SU-DHL-6 (cell line): ENCODE measurements around the gene FBXO31.

Experiments used
- H2AFZ ChIP-seq: fragments of 200-600 bp; sonication (generic); 2 replicates; pipeline ENCODE4 v1.6.1; 2014; ENCODE audit warnings: low read depth, mild to moderate bottlenecking, moderate library complexity, mixed read lengths, antibody characterized with exemption, low read length; ENCODE audit not compliant: severe bottlenecking
- H3F3A ChIP-seq: fragments of 200-600 bp; shearing (Covaris generic); 2 replicates; pipeline ENCODE4 v1.6.0; 2016; ENCODE audit warnings: antibody characterized with exemption, mild to moderate bottlenecking; ENCODE audit not compliant: insufficient read depth
- H3K27ac ChIP-seq: fragments of 200-600 bp; sonication (generic); 2 replicates; pipeline ENCODE4 v1.5.1; 2016; ENCODE audit warnings: low read depth, mild to moderate bottlenecking, low read length, moderate library complexity, mixed read lengths
- H3K27me3 ChIP-seq: fragments of 200-600 bp; sonication (generic), shearing (Covaris generic); 2 replicates; pipeline ENCODE4 v1.6.0; 2014; ENCODE audit warnings: mild to moderate bottlenecking, low read length
- H3K36me3 ChIP-seq: fragments of 200-600 bp; sonication (generic); 2 replicates; pipeline ENCODE4 v1.6.1; 2014; ENCODE audit warnings: mild to moderate bottlenecking, low read length, mixed read lengths
- H3K4me2 ChIP-seq: fragments of 300-600, 200-600 bp; shearing (Covaris generic), sonication (generic); 2 replicates; pipeline ENCODE4 v1.6.0; 2014; ENCODE audit warnings: low read length, low read depth, mild to moderate bottlenecking; ENCODE audit not compliant: poor library complexity, severe bottlenecking
- H3K4me3 ChIP-seq: fragments of 200-600 bp; sonication (generic); 2 replicates; pipeline ENCODE4 v1.5.1; 2014; ENCODE audit warnings: antibody characterized with exemption, low read length, mild to moderate bottlenecking, mixed read lengths; ENCODE audit not compliant: insufficient read depth, poor library complexity, severe bottlenecking
- H3K79me2 ChIP-seq: fragments of 200-600 bp; sonication (generic); 2 replicates; pipeline ENCODE4 v1.6.1; 2014; ENCODE audit warnings: mild to moderate bottlenecking, low read length, moderate library complexity; ENCODE audit not compliant: insufficient read depth
- H3K9ac ChIP-seq: fragments of 200-600 bp; sonication (generic); 2 replicates; pipeline ENCODE4 v1.7.0; 2014; ENCODE audit warnings: mild to moderate bottlenecking, low read length
- H3K9me2 ChIP-seq: fragments of 200-600 bp; sonication (generic); replicated peaks from 2 replicates; pipeline ENCODE4 v1.6.1; 2014; ENCODE audit warnings: low read length; ENCODE audit not compliant: insufficient read depth
- H3K9me3 ChIP-seq: fragments of 200-600 bp; sonication (generic); 2 replicates; pipeline ENCODE4 v1.6.1; 2014; ENCODE audit warnings: low read length, mixed read lengths; ENCODE audit not compliant: insufficient read depth
- H4K20me1 ChIP-seq: fragments of 200-600 bp; sonication (generic); 2 replicates; pipeline ENCODE4 v1.6.1; 2014; ENCODE audit warnings: low read depth, mild to moderate bottlenecking, antibody characterized with exemption, low read length, moderate library complexity, mixed read lengths
- CTCF ChIP-seq: fragments of 200-600 bp; sonication (generic); IDR thresholded peaks from one replicate; pipeline ENCODE4 v1.5.1; 2017; ENCODE audit warnings: antibody characterized with exemption, mild to moderate bottlenecking, low read length, moderate library complexity; ENCODE audit not compliant: insufficient read depth, poor library complexity, severe bottlenecking
- EZH2phosphoT487 ChIP-seq: fragments of 200-600 bp; sonication (generic), shearing (Covaris generic); conservative IDR thresholded peaks from 2 replicates; pipeline ENCODE4 v1.6.1; 2018; ENCODE audit warnings: mild to moderate bottlenecking, antibody characterized with exemption, low read length, moderate library complexity, mixed read lengths

Gene FBXO31

GRCh38 chr16:87330257-87330624 is 53.3 kb downstream of the FBXO31 start:
- Histone ChIP-seq H3K36me3 (no peaks in the 10 kb centered on the region), H3K9me3 (no peaks in the 10 kb centered on the region), H3K4me3 (no peak overlapping the region), H3K27me3 (no peaks in the 10 kb centered on the region), H3K27ac (no peak overlapping the region), H3K4me2 (no peak overlapping the region), H3F3A (no peaks in the 10 kb centered on the region), H2AFZ (no peak overlapping the region), H4K20me1 (no peaks in the 10 kb centered on the region), H3K79me2 (no peaks in the 10 kb centered on the region), H3K9me2 (no peaks in the 10 kb centered on the region), H3K9ac (no peak overlapping the region)
- TF ChIP-seq EZH2phosphoT487 (no peak), CTCF (no peak)

- Histone ChIP-seq H3F3A (no peaks in the 10 kb centered on the region), H3K4me3 (no peak overlapping the region), H2AFZ (no peak overlapping the region), H3K9me3 (no peaks in the 10 kb centered on the region), H3K79me2 (no peaks in the 10 kb centered on the region), H3K36me3 (no peaks in the 10 kb centered on the region), H3K4me2 (no peak overlapping the region), H4K20me1 (no peaks in the 10 kb centered on the region), H3K27ac (no peak overlapping the region), H3K27me3 (no peaks in the 10 kb centered on the region), H3K9ac (no peak overlapping the region), H3K9me2 (no peaks in the 10 kb centered on the region)
- TF ChIP-seq EZH2phosphoT487 (no peak), CTCF (no peak)
Observed at GRCh38 chr16:87329436-87330256, 53.9 kb downstream of the FBXO31 start.

GRCh38 chr16:87328846-87329245 is 54.7 kb downstream of the FBXO31 start:
- Histone ChIP-seq H3K27ac (no peak overlapping the region), H2AFZ (no peak overlapping the region), H3K79me2 (no peaks in the 10 kb centered on the region), H3K4me3 (no peak overlapping the region), H3K27me3 (no peaks in the 10 kb centered on the region), H3F3A (no peaks in the 10 kb centered on the region), H4K20me1 (no peaks in the 10 kb centered on the region), H3K36me3 (no peaks in the 10 kb centered on the region), H3K9ac (no peak overlapping the region), H3K4me2 (no peak overlapping the region), H3K9me3 (no peaks in the 10 kb centered on the region), H3K9me2 (no peaks in the 10 kb centered on the region)
- TF ChIP-seq EZH2phosphoT487 (no peak), CTCF (no peak)
